ENCODE results near the gene DAAM1. TPM values are rescaled to one million over a fixed set of nuclear protein-coding genes. Genes with fewer than 3 reads are reported as not detected.

The DAAM1 gene
- polyA plus RNA-seq, 3 donors = 3.2 to 6.3 (median 4.4) TPM

DNA sequence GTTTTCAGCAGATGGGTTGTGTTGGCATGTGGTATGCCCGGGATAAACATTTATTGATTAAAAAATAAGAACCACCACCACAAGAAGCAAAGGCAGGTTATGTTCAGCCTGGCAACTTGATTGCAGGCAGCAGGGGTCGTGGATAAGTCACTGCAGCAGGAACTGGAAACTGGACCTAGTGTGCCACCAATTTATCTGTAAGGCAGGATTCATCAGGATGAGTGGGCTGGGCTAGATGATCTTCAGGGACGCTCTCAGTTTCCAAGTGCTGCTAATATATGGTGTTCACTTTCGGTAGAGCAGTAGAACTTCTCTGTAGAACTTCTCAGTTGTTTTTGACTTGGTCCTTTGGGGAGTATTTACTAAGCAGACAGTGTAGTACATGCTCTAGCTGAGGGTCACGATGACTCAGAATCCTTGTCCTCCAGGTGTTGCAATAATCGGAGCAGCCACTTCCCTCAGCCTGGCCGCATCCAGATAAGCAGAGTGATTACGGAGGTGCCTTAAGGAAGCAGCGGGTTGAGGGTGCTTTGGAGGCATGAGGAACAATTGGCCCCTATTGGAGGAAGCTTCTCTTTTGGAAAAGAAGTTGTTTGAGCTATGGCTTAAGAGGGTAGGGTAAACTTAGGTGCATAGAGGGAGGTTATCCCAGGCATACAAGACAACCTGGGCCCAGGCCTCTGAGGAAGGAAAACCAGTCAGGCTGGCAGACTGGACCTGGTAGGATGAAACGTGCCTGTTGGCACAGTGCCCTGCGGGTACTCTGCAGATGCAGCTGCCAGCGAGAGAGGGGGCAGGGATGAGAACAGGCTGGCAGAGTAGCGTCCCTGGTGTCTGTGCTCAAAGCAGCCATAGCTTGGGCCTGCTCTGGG lies 172.7 kb downstream of the DAAM1 start:
- intact Hi-C loops (cut with micrococcal nuclease) = no loop called here
- Histone ChIP-seq H3K36me3 (replicated peaks in 1 of 2; ENCODE audit: control insufficient read depth in 1 of 2, insufficient read depth in 2 of 2, low read length in 2 of 2) (peaks cover 0 to 6% of the 10 kb centered on the region in 2 donors), H2AFZ (ENCODE audit: insufficient read depth, low read depth, low read length, poor library complexity, severe bottlenecking) (no peak overlapping the region), H3K79me2 (ENCODE audit: insufficient read depth, low read length) (no peaks in the 10 kb centered on the region), H3K27ac (ENCODE audit: low read depth in 1 of 2, low read length in 2 of 2) (peak overlapping the region in 1 of 2 donors; percentile 27), H3K4me2 (replicated peaks; ENCODE audit: extremely low read depth, low read length, poor library complexity, severe bottlenecking) (peak overlapping the region; percentile 51), H3K9ac (ENCODE audit: insufficient read depth, low read length, poor library complexity, severe bottlenecking) (no peak overlapping the region), H3K9me3 (replicated peaks in 1 of 2; ENCODE audit: control insufficient read depth in 1 of 2, insufficient read depth in 1 of 2, low read length in 2 of 2) (no peaks in the 10 kb centered on the region), H3K4me3 (replicated peaks in 1 of 3; ENCODE audit: low read depth in 2 of 3, low read length in 3 of 3) (peak overlapping the region in 1 of 3 experiments; percentile 47), H3K4me1 (ENCODE audit: control insufficient read depth in 1 of 2, insufficient read depth in 2 of 2, low read length in 2 of 2) (peaks cover 34 to 42% of the 10 kb centered on the region in 2 donors), H3K27me3 (ENCODE audit: control insufficient read depth in 2 of 2, insufficient read depth in 2 of 2, low read length in 2 of 2) (no peaks in the 10 kb centered on the region), H4K20me1 (ENCODE audit: insufficient read depth, low read length) (no peaks in the 10 kb centered on the region)
- 4% methylated on average over 10 of the region's 13 CpGs for WGBS (ENCODE audit: insufficient coverage)
- TF ChIP-seq, protein P1, sequence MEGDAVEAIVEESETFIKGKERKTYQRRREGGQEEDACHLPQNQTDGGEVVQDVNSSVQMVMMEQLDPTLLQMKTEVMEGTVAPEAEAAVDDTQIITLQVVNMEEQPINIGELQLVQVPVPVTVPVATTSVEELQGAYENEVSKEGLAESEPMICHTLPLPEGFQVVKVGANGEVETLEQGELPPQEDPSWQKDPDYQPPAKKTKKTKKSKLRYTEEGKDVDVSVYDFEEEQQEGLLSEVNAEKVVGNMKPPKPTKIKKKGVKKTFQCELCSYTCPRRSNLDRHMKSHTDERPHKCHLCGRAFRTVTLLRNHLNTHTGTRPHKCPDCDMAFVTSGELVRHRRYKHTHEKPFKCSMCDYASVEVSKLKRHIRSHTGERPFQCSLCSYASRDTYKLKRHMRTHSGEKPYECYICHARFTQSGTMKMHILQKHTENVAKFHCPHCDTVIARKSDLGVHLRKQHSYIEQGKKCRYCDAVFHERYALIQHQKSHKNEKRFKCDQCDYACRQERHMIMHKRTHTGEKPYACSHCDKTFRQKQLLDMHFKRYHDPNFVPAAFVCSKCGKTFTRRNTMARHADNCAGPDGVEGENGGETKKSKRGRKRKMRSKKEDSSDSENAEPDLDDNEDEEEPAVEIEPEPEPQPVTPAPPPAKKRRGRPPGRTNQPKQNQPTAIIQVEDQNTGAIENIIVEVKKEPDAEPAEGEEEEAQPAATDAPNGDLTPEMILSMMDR (IDR thresholded peaks at IDR 0.05) = no peak
- Mint-ChIP-seq H3K36me3 (peaks cover 14 to 21% of the 10 kb centered on the region in 2 donors), H3K9me3 (no peaks in the 10 kb centered on the region), H3K27ac (peak overlapping the region; percentile 36 to 87 (median 70)), H3K4me3 (peak overlapping the region; percentile 38 to 72), H3K27me3 (ENCODE audit: low read depth in 3 of 3) (no peaks in the 10 kb centered on the region), H3K4me1 (peaks cover 49% of the 10 kb centered on the region)
- peak; percentile 63 to 83 (median 79) for DNase-seq

DNA sequence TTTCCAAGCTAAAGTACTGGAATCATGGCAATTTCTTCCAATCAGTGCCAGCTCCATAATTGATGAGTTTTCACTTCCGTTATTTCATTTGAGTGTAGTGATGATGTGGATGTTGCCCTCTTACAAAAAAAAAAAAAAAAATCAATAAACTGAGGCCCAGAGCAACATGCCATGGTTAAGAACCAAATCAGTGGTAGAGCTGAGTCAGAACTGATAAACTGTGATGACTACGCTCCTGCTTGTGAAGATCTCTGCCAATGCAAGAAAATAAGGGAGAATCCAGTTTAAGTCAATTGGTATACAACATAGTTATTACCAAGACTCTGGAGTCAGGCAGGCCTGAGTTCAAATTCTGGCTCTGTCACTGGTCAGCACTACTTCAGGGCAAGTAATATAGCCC lies 174.0 kb downstream of the DAAM1 start:
- Histone ChIP-seq H2AFZ (ENCODE audit: insufficient read depth, low read depth, low read length, poor library complexity, severe bottlenecking) (no peak overlapping the region), H3K27me3 (ENCODE audit: control insufficient read depth in 2 of 2, insufficient read depth in 2 of 2, low read length in 2 of 2) (no peaks in the 10 kb centered on the region), H3K36me3 (replicated peaks in 1 of 2; ENCODE audit: control insufficient read depth in 1 of 2, insufficient read depth in 2 of 2, low read length in 2 of 2) (peaks cover 0 to 6% of the 10 kb centered on the region in 2 donors), H3K79me2 (ENCODE audit: insufficient read depth, low read length) (no peaks in the 10 kb centered on the region), H4K20me1 (ENCODE audit: insufficient read depth, low read length) (no peaks in the 10 kb centered on the region), H3K4me1 (ENCODE audit: control insufficient read depth in 1 of 2, insufficient read depth in 2 of 2, low read length in 2 of 2) (peaks cover 34 to 41% of the 10 kb centered on the region in 2 donors), H3K4me2 (replicated peaks; ENCODE audit: extremely low read depth, low read length, poor library complexity, severe bottlenecking) (no peak overlapping the region), H3K9ac (ENCODE audit: insufficient read depth, low read length, poor library complexity, severe bottlenecking) (no peak overlapping the region), H3K9me3 (replicated peaks in 1 of 2; ENCODE audit: control insufficient read depth in 1 of 2, insufficient read depth in 1 of 2, low read length in 2 of 2) (no peaks in the 10 kb centered on the region), H3K27ac (ENCODE audit: low read depth in 1 of 2, low read length in 2 of 2) (no peak overlapping the region), H3K4me3 (replicated peaks in 1 of 3; ENCODE audit: low read depth in 2 of 3, low read length in 3 of 3) (no peak overlapping the region)
- H3K27ac Mint-ChIP-seq = no peak overlapping the region
- H3K36me3 Mint-ChIP-seq = peaks cover 11 to 24% of the 10 kb centered on the region in 2 donors
- no peaks in the 10 kb centered on the region for H3K9me3 Mint-ChIP-seq
- no peaks in the 10 kb centered on the region for H3K27me3 Mint-ChIP-seq (ENCODE audit: low read depth in 3 of 3)
- intact Hi-C loops (cut with micrococcal nuclease) = no loop called here
- 100% methylated on average over 1 of the region's 2 CpGs for WGBS (ENCODE audit: insufficient coverage)
- TF ChIP-seq, protein P1 (IDR thresholded peaks at IDR 0.05) = no peak
- DNase-seq = no peak
- H3K4me3 Mint-ChIP-seq = no peak overlapping the region
- peaks cover 42% of the 10 kb centered on the region for H3K4me1 Mint-ChIP-seq
